IPS-NIHi7 (cell line): ENCODE data around the gene P2RY11.

ENCODE experiments used
- DNase-seq: peaks from one replicate; pipeline ENCODE4 v3.0.0; 2012; ENCODE audit warnings: mixed read lengths; ENCODE audit errors: extremely low spot score

Gene P2RY11

GRCh38 chr19:10141479-10141878 lies 30.0 kb downstream of the P2RY11 start:
- DNase-seq = no peak

GRCh38 chr19:10141973-10142372 lies 30.5 kb downstream of the P2RY11 start:
- DNase-seq = no peak

GRCh38 chr19:10142701-10143375 lies 31.3 kb downstream of the P2RY11 start:
- DNase-seq = no peak

GRCh38 chr19:10143681-10144080 lies 32.2 kb downstream of the P2RY11 start:
- DNase-seq = no peak

- DNase-seq = no peak
Measured at GRCh38 chr19:10144361-10144760, 32.9 kb downstream of the P2RY11 start.

- DNase-seq = no peak
Measured at GRCh38 chr19:10145031-10145430, 33.5 kb downstream of the P2RY11 start.

- no peak for DNase-seq
Measured at GRCh38 chr19:10146142-10146541, 34.6 kb downstream of the P2RY11 start.

GRCh38 chr19:10149427-10149826 lies 37.9 kb downstream of the P2RY11 start:
- no peak for DNase-seq

- DNase-seq = no peak
Measured at GRCh38 chr19:10151521-10151920, 40.0 kb downstream of the P2RY11 start.

- DNase-seq = no peak
Measured at GRCh38 chr19:10152100-10152499, 40.6 kb downstream of the P2RY11 start.

GRCh38 chr19:10155839-10156238 lies 44.3 kb downstream of the P2RY11 start:
- DNase-seq = no peak

- no peak for DNase-seq
Measured at GRCh38 chr19:10158071-10158470, 46.6 kb downstream of the P2RY11 start.

- DNase-seq = no peak
Measured at GRCh38 chr19:10158485-10158884, 47.0 kb downstream of the P2RY11 start.

- DNase-seq = no peak
Measured at GRCh38 chr19:10159610-10160009, 48.1 kb downstream of the P2RY11 start.

GRCh38 chr19:10163536-10163935 lies 52.0 kb downstream of the P2RY11 start:
- DNase-seq = no peak
